NK-92 (cell line): ENCODE data around the gene CHST3.

Source experiments
- DNase-seq: peaks from one replicate; lab custom pipeline; 2025; ENCODE audit not compliant: unreplicated experiment; lab: John Stamatoyannopoulos, UW

CHST3 gene

GRCh38 chr10:72009425-72010081 lies 45.4 kb downstream of the CHST3 start:
- no peak for DNase-seq

- DNase-seq, result no peak
Observed at GRCh38 chr10:72010234-72010973, 46.2 kb downstream of the CHST3 start.

- DNase-seq, result no peak
Observed at GRCh38 chr10:72011016-72011415, 46.8 kb downstream of the CHST3 start.

- DNase-seq, result no peak
Observed at GRCh38 chr10:72011468-72011867, 47.3 kb downstream of the CHST3 start.

GRCh38 chr10:72011976-72012512 lies 47.8 kb downstream of the CHST3 start:
- DNase-seq, result no peak

GRCh38 chr10:72012796-72013195 lies 48.6 kb downstream of the CHST3 start:
- no peak for DNase-seq

GRCh38 chr10:72013202-72013945 lies 49.2 kb downstream of the CHST3 start:
- no peak for DNase-seq

- no peak for DNase-seq
Observed at GRCh38 chr10:72014197-72014596, 50.0 kb downstream of the CHST3 start.

- no peak for DNase-seq
Observed at GRCh38 chr10:72014785-72015480, 50.7 kb downstream of the CHST3 start.

- DNase-seq, result no peak
Observed at GRCh38 chr10:72015841-72016240, 51.6 kb downstream of the CHST3 start.

GRCh38 chr10:72016608-72017300 lies 52.6 kb downstream of the CHST3 start:
- DNase-seq, result no peak

- DNase-seq, result no peak
Observed at GRCh38 chr10:72019085-72019876, 55.1 kb downstream of the CHST3 start.

GRCh38 chr10:72020914-72021809 lies 57.0 kb downstream of the CHST3 start:
- no peak for DNase-seq

GRCh38 chr10:72022228-72022627 lies 58.0 kb downstream of the CHST3 start:
- no peak for DNase-seq

GRCh38 chr10:72024596-72024995 lies 60.4 kb downstream of the CHST3 start:
- no peak for DNase-seq

- no peak for DNase-seq
Observed at GRCh38 chr10:72025400-72025799, 61.2 kb downstream of the CHST3 start.

- no peak for DNase-seq
Observed at GRCh38 chr10:72025832-72026231, 61.6 kb downstream of the CHST3 start.

- no peak for DNase-seq
Observed at GRCh38 chr10:72026278-72027111, 62.3 kb downstream of the CHST3 start.
